Measurements from ENCODE around the gene SEL1L.
"Not testable (repeated sequence)": the region's sequence is repeated elsewhere in the genome, so short reads cannot be mapped to it uniquely, and the experiment has no call there.

The SEL1L gene

DNA sequence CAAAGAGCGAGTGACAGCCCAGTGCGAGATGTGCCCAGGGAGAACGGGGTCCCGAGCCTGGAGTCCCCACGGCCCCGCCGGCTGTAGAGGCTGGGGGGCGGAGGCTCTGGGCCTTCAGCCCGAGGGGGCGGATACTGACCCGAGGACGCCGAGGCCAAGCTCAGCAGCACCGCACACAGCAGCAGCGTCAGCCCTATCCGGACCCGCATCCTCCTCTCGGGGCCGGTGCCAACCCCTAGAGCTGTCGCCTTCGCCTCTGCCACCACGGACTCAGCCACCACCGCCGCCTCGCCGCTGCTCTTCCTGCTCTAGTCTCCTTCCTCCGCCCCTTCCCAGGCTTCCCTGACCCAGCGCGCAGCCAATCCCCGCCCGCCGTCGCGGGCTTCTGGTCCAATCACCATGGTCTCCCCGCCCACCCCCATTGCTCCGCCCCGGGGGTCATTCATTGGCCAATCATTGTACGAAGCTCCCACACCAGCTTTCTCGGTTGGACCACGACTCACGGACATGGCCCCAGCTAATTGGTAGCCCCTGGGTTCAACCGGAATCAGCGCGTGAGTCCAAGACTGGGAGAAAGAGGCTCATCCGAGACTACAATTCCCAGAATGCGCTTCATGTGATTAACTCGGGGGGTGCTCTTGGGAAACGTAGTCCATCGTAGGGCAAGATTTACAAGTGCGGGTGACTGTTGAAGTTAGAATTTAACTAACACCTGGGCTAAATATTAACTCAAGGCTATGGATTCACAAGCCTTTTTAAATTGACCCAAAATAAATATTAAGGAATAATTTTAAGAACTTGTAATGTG is at the start of gene SEL1L:
Gene SEL1L, minus strand, starts transcription at position 318 of the 808 bp plus-strand sequence. Its CDS starts 109 bp downstream, at position 209.
- DNase-seq (ENCODE audit: low read depth in 2 of 2) = peak; percentile 98 to 100

DNA sequence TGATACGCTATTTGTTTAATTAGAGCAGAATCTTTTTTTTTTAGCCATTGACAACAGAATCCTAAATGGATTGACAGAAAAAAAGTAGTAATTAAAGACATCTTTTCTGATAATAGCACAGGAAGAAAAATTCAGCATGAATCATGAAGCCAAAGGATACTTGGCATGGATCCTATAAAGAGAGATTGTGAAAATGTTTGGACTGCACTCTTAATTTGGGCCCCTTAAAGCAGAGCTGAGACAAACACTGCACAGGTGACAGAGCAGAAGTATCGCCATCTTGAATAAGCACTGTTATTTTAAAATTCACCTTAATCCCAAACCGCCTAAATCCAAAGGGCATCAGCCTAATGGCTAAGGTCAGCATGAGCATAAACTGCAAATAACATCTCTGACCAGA is 48.8 kb upstream of the SEL1L start:
- DNase-seq (ENCODE audit: low read depth in 2 of 2) = no peak

DNA sequence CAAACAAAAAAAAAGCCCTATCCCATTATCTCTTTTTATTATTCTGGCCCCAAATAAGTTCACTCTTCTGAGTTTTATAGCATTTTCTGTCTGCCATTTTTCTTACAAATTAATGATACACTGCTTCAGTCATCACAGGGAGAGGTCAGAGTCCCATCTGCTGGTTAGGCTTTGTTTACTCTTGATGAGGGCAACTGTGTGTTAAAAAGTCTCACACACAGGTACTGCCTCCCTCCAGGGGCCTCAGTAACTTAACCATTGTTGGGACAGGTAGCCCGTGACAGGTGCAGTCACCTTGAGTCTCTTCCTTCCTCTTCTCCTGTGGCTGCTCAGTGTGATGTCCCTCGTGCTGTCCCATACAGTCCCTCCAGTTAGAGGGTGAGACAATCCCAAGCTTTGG is 45.5 kb upstream of the SEL1L start:
- DNase-seq (ENCODE audit: low read depth in 2 of 2) = no peak

DNA sequence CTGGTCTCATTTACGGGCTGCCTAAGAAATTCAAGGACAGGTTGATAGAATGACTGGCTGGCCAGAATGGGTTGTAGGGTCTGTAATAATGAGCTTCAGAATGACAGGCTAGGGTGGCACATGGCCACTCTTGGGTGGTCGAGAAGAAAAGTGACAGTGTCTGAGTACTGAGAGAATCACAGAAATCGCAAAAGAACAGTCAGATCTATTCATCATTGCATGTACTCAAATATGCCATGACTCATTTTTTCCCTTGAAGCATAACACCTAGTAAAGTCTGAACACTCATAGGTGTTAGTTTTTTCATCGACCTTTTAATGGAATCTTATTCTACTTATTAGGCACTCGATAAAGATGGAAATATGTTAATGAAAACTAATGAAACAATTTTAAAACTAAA is 37.8 kb upstream of the SEL1L start:
- DNase-seq (ENCODE audit: low read depth in 2 of 2) = no peak

DNA sequence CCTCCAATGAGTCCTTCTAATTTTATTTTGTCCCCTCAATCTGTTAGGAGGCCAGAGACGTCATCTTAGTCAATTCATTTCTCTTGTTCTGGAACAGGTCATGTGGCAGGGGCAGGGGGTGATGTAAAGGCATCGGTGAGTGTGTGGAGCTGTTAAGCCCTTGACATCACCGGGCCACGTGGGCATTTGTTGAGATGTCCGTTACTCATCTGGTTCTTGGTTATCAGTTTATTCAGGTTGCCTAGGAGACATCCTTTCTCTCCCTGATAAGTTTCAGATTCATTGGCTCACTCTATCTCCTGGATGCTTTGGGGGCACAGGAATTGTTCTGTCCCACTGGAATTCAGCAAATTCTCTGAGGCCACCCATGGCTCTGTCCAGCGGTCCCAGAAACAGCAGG is 33.6 kb upstream of the SEL1L start:
- DNase-seq (ENCODE audit: low read depth in 2 of 2) = no peak

DNA sequence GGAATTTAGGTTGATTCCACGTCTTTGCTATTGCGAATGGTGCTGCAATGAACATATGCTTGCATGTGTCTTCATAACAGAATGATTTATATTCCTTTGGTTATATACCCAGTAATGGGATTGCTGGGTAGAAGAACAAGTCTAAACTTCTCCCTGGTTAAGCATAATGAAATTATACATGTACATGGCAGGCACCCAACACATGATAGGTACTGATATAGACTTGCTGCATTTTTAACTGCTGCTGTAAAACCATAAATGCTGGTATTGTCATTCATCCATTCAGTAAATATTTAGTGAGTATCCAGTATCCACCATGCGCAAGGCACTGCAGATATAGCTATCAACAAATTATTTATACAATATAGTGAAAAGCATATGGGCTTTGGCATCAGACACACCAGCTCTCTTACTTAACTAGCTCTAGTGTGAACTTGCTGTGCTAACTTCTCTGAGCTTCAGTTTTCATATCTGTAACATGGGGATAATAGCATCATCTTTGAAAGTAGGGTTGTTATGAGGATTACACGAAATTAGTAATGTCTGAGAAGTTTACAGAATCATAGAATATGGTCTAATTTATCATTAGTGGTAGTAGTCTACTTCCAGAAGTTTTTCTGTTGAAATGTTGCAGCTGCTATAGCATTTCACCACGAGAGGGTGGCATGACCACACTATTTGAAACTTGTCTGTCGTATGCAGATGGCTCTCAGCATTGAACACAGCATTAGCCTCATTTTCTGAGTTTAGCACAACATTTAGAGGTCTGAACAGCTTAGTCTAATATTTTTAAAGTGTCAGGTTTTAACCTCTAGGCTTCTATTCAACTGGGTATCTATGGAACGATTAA is 32.0 kb upstream of the SEL1L start:
- no peak for DNase-seq (ENCODE audit: low read depth in 2 of 2)

DNA sequence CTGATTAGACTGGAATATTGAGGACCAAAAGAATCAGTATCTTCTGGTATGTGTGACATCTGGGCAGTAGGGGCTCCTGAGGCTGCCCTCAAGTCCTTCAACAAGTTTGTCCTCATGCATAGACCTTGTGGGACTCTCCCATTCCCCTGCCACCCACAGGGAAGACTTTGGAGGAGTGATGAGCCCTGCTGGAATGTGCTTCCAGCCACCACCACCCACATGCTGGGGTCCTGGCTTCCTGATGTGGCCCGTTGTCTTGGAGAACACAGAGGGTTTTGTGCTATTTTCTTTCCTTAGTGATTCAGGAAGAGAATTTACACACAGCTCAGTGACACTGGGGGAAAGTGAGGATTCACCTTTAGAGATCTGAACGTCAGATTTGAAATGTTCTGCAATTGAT is 29.2 kb upstream of the SEL1L start:
- no peak for DNase-seq (ENCODE audit: low read depth in 2 of 2)

DNA sequence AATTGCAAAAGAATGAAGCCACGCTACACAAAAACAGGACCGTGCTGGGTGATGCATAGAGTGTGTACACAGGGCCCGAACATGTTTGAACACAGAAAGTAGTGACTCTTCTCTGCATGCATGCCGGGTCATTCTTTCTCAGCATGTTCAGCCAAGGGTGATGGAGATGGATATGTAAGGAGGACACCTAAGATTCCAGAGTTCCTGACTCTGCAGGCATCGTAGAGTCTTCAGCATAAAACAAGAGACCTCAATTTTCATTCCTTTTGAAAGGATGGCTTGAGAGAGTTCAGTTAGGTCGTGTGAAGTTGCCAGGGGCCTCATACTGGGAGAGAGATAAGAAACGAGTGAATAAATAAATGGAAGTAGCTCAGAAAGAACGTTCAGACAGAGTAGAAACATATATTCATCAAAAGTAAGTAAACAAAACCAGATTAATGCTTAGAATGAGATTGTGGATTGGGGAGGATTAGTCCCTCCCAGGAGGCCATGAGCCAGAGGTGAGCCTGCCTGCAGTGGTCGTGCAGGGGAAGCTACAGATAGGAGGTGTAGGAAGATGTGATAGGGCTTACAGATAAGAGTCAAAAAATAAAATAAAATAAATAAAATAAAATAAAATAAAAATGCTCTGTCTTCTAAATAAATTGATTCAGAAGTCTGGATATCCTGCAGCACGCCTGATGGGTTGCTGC is 27.6 kb upstream of the SEL1L start:
- no peak for DNase-seq (ENCODE audit: low read depth in 2 of 2)

DNA sequence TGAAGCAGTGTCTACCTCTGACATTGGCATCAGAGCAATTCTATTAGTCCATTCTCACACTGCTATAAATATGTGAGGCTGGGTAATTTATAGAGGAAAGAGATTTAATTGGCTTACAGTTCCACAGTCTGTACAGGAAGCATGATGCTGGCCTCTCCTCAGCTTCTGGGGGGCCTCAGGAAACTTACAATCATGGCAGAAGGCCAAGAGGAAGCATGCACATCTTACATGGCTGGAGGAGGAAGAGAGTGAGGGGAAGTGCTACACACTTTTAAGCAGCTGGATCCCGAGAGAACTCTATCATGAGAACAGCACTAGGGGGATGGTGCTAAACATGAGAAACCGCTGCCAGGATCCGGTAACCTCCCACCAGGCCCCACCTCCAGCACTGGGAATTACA is 25.7 kb upstream of the SEL1L start:
- no peak for DNase-seq (ENCODE audit: low read depth in 2 of 2)

DNA sequence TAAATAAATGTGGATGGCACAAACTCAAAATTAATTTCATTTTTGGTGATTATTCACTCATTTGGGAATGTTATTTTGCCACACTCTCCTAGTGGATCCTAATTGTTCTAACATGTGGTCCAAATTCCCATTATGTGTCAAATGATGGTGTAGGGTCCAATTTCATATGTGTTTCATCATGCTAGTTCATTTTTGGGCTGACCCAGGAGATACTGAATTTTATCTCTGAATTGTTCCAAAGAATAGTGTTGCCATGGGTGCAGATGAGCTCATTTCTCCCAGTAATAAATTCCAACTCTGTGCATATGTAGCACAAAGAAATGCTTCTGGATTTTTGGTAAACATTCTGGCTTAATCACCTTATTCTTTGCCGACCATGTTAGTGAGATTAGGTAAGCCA is 23.5 kb upstream of the SEL1L start:
- no peak for DNase-seq (ENCODE audit: low read depth in 2 of 2)

DNA sequence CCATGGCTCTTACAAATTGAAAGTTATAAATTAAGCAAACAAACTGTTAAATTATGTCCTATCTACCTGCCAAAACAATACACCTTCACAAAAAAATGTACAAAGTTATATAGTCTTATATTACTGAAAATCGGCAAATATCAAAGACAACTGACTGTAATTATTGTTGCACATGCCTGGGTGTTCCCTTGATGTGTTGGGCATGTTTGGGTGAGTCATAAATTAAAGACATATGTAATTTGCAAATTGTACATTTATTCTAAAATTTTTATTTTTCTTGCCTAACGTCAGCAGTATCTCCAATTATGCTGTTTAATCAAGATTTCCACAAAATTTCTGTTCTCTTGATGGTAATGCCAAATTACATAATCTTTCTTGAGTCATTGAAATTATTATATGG is 22.0 kb upstream of the SEL1L start:
- DNase-seq (ENCODE audit: low read depth in 2 of 2) = no peak

DNA sequence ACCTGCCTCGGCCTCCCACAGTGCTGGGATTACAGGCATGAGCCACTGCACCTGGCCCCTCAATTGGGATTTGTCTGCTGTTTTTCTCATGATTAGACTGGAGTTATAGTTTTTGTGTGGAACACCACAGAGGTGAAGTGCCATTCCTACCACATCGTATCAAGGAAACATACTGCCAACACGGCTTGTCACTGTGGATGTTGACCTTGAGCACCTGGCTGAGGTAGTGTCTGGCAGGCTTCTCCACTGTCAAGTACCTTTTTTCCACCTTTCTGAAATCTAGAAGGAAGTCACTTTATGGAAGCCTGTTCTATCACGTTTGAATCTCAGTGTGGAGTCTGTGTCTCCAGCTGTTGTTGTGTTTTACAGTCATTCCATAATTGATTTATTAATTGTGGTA is 21.4 kb upstream of the SEL1L start:
- no peak for DNase-seq (ENCODE audit: low read depth in 2 of 2)

DNA sequence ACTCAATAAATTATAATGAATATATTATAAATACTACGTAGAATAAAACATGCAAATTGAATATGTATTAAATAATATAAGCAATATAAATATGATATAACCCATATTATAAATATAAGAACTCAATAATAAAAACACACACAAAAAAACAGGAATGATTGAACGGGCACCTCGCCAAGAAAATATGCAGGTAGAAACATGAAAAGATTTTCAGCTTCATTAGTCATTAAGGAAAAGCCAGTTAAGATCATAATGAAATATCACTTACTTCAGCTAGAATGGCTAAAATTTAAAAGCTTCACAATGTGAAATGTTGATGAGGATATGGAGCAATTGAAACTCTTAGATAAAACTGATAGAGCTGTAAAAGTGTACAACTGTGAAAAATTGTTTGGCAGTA is 17.8 kb upstream of the SEL1L start:
- DNase-seq (ENCODE audit: low read depth in 2 of 2) = no peak

DNA sequence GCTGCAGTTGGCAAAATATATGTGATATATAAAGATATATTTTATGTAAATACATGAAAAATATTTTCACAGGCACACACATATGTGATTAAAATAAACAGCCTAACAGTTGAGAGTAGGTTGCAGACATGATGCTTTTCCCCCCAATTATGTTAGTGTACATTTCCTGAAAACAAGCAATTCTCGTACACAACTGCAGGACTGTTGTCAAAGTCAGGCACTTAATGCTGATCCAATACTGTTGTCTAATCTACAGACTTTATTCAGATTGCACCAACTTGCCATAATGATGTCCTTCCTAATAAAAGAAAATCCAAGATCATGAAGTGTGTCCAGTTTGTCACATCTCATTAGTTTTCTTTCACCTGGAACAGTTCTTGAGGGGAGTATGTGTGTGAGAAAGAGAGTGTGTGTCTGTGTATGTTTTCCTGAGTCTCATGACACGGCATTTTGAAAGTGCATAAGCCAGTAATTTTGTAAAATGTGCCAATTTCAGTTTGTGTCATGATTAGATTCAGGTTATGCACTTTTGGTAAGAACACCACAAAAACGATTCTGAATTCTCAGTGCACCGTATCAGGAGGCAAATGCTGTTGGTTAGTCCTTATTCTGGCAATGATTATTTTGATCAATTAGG is 16.5 kb upstream of the SEL1L start:
- no peak for DNase-seq (ENCODE audit: low read depth in 2 of 2)

DNA sequence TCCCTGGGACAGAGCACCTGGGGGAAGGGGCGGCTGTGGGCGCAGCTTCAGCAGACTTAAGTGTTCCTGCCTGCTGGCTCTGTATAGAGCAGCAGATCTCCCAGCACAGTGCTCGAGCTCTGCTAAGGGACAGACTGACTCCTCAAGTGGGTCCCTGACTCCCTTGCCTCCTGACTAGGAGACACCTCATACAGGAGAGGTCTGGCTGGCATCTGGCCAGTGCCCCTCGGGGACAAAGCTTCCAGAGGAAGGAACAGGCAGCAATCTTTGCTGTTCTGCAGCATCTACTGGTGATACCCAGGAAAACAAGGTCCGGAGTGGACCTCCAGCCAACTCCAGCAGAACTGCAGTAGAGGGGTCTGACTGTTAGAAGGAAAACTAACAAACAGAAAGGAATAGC is 7.6 kb upstream of the SEL1L start:
- DNase-seq (ENCODE audit: low read depth in 2 of 2) = not testable (repeated sequence)

DNA sequence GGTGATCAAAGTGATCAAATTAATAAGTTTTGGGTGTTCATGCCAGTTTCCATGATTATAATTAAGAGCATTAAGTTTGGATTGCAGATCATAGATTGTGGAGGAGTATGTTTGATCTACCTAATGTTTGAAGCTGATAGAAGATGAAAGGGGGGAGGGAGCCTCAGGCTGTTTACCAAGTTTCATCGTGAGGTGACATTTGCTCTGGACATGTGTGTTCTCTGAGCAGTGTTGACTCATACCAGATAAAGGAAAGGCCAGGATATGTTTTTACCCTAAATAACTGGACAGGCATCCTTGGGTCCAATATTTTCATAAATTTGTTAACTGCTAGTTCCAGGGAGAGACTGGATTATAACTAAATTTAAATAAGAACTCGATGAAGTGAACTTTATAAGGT is 3.5 kb upstream of the SEL1L start:
- DNase-seq (ENCODE audit: low read depth in 2 of 2) = no peak

DNA sequence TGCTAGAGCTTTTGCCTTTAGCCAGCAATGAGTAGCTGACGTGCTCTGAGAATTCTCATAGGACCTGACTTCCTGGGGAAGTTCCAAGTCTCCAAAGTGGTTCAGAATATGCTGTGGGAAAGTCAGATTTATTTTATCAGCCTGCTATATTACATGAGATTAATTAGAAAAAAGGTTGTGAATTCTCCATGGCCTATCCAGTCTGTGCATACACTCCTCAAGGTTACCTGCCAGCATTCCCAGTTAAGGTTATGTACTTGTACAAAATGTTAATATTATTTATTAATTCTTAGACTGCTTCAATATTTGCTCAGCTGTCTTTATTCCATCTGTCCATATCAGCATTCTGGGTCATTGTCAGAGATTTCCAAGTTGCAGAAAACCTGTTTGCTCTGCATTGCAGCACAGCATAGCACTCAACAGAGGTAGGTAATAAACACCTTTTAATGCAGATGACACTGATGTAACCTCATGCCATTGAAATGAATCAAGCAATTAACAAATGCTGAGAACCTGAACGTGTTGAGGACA is 2.7 kb upstream of the SEL1L start:
- no peak for DNase-seq (ENCODE audit: low read depth in 2 of 2)

DNA sequence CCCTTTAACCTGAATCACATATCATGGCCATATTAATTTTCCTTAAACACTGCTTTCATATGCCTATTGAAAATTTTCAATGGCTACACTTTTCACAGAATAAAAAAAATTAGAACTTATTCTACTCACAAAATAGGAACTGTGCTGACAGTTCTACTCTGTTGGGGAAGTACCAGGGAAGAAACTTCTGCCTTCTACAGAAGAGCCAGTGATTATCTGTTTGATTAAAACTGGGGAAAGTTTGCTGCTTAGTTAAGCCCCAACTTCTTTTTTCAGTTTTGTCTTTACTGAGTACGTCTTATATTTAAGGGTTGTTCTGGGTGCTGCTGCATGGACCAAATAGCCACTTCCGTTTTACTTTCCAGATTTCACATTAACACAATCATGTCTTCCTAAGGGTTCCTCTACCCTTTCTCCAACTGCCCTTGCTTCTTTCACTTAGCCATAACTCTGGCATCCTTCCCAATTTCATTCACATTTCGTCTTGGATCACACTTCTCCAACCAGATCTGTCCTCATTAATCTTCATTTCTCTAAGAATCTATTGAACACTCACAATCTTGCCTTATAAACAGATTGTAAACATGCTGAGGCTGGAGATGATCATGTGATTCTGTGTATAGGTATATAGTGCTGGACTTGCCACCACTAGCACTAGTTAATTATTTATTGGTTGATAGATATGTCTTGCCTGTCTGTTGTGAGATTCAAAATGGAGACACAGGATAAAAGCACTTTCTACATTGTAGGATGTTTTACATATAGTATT is 1.9 kb upstream of the SEL1L start:
- no peak for DNase-seq (ENCODE audit: low read depth in 2 of 2)

DNA sequence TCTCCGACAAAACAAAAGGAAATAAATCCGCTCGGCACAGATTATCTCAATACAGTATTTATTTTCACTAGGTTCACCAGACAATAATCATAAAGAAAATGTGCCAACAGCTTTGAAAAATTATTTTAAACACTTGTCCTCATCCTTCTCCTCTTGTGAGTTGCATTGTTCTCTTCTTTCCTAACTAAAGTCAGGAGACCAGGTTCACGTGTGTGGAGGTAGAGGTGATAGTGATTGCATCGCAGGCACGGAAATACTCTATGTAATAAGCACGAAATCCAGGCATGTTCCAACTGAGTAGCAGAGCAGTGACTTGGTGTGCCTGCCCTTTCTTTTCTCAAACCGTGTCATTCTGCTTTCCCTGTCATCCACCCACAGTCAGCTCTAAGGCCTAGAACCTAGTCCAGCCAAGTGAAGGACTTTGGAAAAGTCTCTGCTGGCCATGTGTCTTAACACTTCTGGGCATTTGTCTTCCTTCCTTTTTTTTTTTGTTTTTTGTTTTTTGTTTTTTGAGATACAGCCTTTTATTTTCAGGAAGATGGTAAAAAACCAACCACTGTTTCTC is 939 bp upstream of the SEL1L start:
- DNase-seq (ENCODE audit: low read depth in 2 of 2) = no peak

DNA sequence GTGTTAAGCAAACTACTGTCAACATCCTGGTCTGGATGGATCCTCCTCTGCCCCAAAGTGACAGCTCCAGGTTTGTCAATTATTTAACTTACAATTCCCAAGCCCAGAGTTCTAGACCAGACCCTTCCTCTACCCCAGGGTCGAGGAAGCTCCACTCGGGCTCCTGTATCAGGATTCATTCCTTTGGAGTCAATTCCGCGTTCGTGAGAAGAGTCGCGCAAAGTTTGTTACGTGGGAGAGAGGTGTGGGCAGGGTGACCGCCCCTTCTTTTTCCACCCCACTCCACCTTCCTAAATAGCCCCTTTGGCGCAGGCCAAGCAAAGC is 479 bp downstream of the SEL1L start:
- no peak for DNase-seq (ENCODE audit: low read depth in 2 of 2)

DNA sequence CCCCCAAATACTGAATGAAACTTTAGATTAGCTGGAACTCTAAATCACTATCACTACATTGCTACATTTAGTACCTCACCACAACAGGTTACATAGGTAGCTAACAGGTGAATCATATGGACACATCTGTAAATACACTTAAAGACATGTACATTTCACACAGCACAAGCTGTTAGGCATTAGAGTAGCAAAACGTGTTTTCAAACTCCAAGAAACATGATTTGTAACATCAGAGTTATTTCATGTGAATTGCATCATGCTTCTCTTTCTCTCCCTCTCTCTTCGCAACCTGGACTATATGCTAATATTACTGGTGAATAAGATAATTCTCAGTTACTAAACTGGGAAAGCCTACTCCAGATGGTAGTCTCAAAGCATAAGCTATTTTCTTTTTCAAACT is 4.3 kb downstream of the SEL1L start:
- no peak for DNase-seq (ENCODE audit: low read depth in 2 of 2)
